HepG2 (cell line): Measurements from ENCODE around the gene ZFAND6. TPM values are rescaled to one million over a fixed set of nuclear protein-coding genes. Genes with fewer than 3 reads are reported as not detected.

ENCODE experiments used
- AHDC1 ChIP-seq: sonication (generic); formaldehyde crosslinking; IDR thresholded peaks from 2 replicates; pipeline ENCODE4 v1.5.1; 2020; ENCODE audit warnings: mild to moderate bottlenecking, missing genetic modification reagents, borderline replicate concordance
- ASH2L ChIP-seq: fragments of 300-600, 200-600 bp; sonication (generic); IDR thresholded peaks from 2 replicates; pipeline ENCODE4 v1.7.0; 2017; ENCODE audit warnings: low read depth, mild to moderate bottlenecking, moderate library complexity, mixed read lengths, low read length; ENCODE audit not compliant: insufficient read length
- HOXD1 ChIP-seq: sonication (generic); formaldehyde crosslinking; IDR thresholded peaks from 2 replicates; pipeline ENCODE4 v1.5.0; 2020; ENCODE audit warnings: missing genetic modification reagents
- NCOR1 ChIP-seq: fragments of 200-600 bp; sonication (generic); IDR thresholded peaks from 2 replicates; pipeline ENCODE4 v1.7.0; 2017; ENCODE audit warnings: antibody characterized with exemption, low read length, borderline replicate concordance
- POGZ ChIP-seq: sonication (generic); formaldehyde crosslinking; IDR thresholded peaks from 2 replicates; pipeline ENCODE4 v1.4.0; 2020; ENCODE audit warnings: mild to moderate bottlenecking, missing genetic modification reagents
- SALL1 ChIP-seq: sonication (generic); formaldehyde crosslinking; IDR thresholded peaks from 2 replicates; pipeline ENCODE4 v1.8.0; 2022; ENCODE audit warnings: mild to moderate bottlenecking, missing genetic modification reagents
- SKIL ChIP-seq: sonication (generic); formaldehyde crosslinking; IDR thresholded peaks from 2 replicates; pipeline ENCODE4 v1.8.0; 2022; ENCODE audit warnings: missing genetic modification reagents, mild to moderate bottlenecking, moderate library complexity, borderline replicate concordance
- ZBTB40 ChIP-seq, 2 experiments: fragments of 450-650 bp in 1 of 2; sonication (generic) in 1 of 2; formaldehyde crosslinking in 1 of 2; IDR thresholded peaks; 2 replicates each; pipeline versions ENCODE4 v1.6.1 to v1.8.0; 2016 to 2022; ENCODE audit warnings: antibody characterized with exemption in 1 of 2, mild to moderate bottlenecking in 1 of 2, missing genetic modification reagents in 1 of 2
- ZFP82 ChIP-seq: sonication (generic); formaldehyde crosslinking; IDR thresholded peaks from 2 replicates; pipeline ENCODE4 v1.5.1; 2020; ENCODE audit warnings: mild to moderate bottlenecking, missing genetic modification reagents, borderline replicate concordance
- ZNF260 ChIP-seq: sonication (generic); formaldehyde crosslinking; IDR thresholded peaks from 2 replicates; pipeline ENCODE4 v1.4.0; 2020; ENCODE audit warnings: missing genetic modification reagents, low read depth, mild to moderate bottlenecking, borderline replicate concordance
- ZNF441 ChIP-seq: sonication (generic); formaldehyde crosslinking; IDR thresholded peaks from 2 replicates; pipeline ENCODE4 v1.7.0; 2021; ENCODE audit warnings: missing genetic modification reagents, borderline replicate concordance
- polyA plus RNA-seq, 8 experiments: library from polyadenylated mRNA; depleted of rRNA in 3 of 8; stranded (reverse) in 7 of 8; unstranded in 1 of 8; fragments of >200 nt; fragmentation: Illumina TruSeq in 4 of 8; extraction: Trizol in 4 of 8; gene quantifications; 2 replicates each; pipeline versions ENCODE4 v1.2.1 to v1.2.3, GENCODE V29; 2011 to 2016; ENCODE audit warnings: low read depth in 4 of 8, missing spikeins in 1 of 8, mixed read lengths in 1 of 8; ENCODE audit not compliant: insufficient read depth in 1 of 8
- total RNA-seq, 5 experiments: library from RNA; depleted of rRNA; stranded (reverse); fragments of >200 nt; fragmentation: Illumina TruSeq; extraction: Trizol; gene quantifications; 2 replicates each; pipeline ENCODE4 v1.2.3, GENCODE V29; 2016; ENCODE audit warnings: low read depth in 1 of 5

ZFAND6 gene
- total and polyA plus RNA-seq, 2 of the 13 experiments (the other 11 are each of a cell fraction or from before 2014, with no cell fraction given) = 84.2 to 115 TPM

GRCh38 chr15:80059786-80060355 lies 395 bp downstream of the ZFAND6 start (continued):
- TF ChIP-seq ZBTB40 (IDR thresholded peaks at IDR 0.05) (no peak), ZBTB40 (CRISPR knock-in tag; IDR thresholded peaks at IDR 0.05) (no peak), SALL1 (CRISPR knock-in tag) (no peak; the same call in 1 of the 2 replicates), ZFP82 (CRISPR knock-in tag) (0 out of 2 replicates have a peak, but pooled peaks have one; percentile 62), AHDC1 (no peak), POGZ (CRISPR knock-in tag) (no peak; the same call in 1 of the 2 replicates), ASH2L (no peak), NCOR1 (no peak), ZNF441 (CRISPR knock-in tag) (0 out of 2 replicates have a peak, but pooled peaks have one; percentile 8), HOXD1 (no peak), SKIL (CRISPR knock-in tag) (no peak), ZNF260 (no peak)
